GM18520 (cell line): ENCODE data around the gene GGT6.
"Not testable (repeated sequence)": the region's sequence is repeated elsewhere in the genome, so short reads cannot be mapped to it uniquely, and the experiment has no call there.

Experiments
- ATAC-seq: cut with Tn5 transposase; IDR thresholded peaks from one replicate; pipeline ENCODE4 v1.9.1; 2021; ENCODE audit not compliant: unreplicated experiment

Gene GGT6, protein sequence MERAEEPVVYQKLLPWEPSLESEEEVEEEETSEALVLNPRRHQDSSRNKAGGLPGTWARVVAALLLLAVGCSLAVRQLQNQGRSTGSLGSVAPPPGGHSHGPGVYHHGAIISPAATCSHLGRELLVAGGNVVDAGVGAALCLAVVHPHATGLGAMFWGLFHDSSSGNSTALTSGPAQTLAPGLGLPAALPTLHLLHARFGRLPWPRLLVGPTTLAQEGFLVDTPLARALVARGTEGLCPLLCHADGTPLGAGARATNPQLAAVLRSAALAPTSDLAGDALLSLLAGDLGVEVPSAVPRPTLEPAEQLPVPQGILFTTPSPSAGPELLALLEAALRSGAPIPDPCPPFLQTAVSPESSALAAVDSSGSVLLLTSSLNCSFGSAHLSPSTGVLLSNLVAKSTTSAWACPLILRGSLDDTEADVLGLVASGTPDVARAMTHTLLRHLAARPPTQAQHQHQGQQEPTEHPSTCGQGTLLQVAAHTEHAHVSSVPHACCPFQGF

DNA sequence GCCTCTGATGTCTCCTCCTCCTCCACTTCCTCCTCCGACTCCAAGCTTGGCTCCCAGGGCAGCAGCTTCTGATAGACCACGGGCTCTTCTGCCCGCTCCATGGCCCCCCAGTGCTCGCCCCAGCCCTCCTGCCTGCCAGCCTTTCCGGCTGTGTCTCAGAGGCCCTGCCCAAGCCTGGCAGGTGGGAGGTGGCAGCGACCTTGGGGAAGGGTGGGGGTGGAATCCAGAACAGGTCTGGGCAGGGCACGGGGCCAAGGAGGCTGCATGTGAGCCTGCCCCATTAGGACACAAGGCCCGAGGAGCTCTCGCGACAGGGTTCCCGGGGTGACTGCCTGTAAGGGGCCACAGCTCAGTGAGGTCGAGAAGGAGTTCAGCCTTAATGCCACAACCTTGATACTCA, at the start of gene GGT6:
GGT6 (minus strand) TSS at position 157 of the 400 bp plus-strand sequence; CDS start at position 101, 56 bp downstream.
- no peak for ATAC-seq

DNA sequence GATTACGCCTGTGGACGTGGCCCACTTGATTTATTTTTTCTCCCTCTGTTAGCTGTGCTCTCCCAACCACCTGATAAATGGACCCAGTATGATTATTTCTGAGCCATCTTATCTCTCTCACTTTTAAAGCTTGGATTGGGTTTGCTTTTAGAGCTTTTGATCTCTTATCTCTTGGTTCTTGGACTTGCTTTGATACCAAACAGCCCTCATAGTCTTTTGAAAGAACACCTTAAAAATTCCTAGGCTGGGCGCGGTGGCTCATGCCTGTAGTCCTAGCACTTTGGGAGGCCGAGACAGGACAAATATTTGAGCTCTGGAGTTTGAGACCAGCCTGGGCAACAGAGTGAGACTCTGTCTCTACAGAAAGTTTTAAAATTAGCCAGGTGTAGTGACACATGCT, 49.8 kb upstream of the GGT6 start:
- ATAC-seq, result no peak

DNA sequence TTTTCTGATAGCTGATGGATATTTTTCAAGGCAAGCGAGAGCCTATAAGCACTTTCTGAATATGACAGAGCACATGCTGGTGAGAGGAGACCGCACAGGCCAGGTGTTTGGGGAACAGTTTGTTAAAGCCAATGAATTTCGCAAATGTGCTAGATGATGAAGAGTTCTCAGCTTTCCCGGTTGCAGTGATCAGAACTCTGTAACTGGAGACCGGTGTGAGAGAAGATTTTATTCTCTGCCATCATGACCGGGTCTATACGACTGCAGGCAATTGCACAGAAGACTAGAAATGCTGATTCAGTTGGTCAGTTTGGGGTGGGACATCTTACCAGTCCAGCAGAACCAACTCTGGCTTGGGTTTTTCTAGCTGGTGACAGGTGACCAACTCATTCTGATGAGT, 49.4 kb upstream of the GGT6 start:
- no peak for ATAC-seq

DNA sequence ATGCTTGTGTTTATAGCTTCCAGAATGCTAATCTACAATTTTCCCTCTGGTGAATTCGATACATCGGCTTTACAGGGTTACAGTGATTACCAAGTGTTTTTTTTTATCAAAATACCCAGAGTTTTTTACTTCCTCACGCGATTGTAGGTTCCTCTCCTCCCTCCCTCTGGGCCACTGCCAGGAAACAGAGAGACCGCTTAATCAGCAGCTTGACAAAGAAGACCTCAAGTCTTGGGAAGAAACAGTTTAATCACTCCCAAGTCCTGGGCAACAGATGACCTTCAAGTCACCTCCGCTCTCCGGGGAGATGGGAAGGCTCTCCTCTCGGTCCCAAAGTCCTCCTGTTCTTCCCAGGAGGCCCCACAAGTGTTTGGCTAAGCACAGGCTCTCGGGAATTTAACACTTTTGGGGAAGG, 47.4 kb upstream of the GGT6 start:
- no peak for ATAC-seq

DNA sequence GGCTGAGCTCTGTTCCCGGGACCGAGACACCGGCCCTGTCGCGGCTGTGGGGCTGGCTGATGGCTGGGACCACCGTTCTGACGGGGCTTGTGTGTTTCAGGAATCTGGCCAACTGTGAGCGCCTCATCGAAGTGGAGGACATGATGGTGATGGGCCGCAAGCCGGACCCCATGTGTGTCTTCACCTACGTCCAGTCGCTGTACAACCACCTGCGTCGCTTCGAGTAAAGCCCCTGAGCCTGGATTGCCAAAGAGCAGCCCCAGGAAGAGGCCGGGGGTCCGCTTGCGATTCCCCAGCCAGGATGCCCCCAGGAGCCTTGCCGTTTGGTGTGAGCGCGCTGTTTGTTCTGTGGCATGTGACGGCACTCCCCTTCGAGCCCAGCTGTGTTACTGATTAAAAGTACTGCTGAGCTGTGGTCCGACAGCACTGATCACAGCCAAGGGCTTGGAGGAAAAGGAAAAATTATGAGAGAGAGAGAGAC, 46.9 kb upstream of the GGT6 start:
- ATAC-seq, result no peak

DNA sequence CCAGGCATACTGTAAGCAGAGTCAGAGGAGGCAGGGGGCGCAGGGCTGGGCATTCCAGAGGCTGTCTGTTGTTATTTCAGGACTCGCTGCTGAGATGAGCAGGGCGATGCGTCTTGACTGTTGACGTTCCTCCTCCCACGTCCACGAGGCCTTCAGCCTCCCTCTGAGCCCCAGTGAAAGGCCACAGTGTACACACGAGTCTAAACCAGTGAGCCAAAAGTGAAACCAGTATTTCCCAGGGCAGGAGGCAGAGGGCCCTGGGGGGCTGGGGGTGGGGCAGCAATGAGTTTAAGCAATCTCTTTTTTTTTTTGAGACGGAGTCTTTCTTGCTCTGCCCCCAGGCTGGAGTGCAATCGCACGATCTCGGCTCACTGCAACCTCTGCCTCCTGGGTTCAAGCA, 45.4 kb upstream of the GGT6 start:
- no peak for ATAC-seq

DNA sequence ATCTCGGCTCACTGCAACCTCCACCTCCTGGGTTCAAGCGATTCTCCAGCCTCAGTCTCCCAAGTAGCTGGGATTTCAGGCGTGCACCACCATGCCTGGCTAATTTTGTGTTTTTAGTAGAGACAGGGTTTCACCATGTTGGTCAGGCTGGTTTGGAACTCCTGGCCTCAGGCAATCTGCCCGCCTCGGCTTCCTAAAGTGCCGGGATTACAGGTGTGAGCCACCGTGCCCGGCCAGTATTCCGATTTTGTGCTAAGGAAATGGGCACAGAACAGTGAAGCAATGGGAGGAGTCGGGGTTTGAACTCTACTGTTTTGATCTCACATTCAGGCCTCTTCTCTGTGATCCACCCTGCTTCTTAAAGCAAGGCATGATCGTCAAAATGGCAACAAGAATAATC, 44.4 kb upstream of the GGT6 start:
- not testable (repeated sequence) for ATAC-seq

DNA sequence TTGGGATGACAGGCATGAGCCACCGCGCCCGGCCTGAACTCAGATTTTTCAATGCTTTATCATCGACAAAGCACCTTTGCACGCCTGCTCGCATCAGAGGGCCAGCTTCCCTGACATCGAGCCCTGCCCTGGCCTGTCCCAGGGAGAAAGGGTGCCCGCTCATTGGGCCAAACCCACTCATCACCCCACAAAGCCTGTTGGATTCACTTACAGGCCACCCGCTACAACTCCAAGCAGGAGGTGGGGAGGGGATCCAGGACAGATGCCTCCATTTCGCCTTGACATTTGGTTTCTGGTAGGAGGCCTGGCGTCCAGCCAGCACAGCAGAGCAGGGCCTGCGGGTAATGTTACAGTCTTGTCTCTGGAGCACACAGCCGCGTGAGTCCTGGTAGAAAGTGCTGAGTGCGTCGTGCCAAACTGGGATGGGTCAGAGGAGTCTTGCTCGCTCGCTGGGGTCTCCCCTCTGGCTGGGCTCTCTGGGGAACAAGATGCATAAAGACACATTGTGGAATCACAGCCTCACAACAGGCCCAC, 43.8 kb upstream of the GGT6 start:
- ATAC-seq, result no peak

DNA sequence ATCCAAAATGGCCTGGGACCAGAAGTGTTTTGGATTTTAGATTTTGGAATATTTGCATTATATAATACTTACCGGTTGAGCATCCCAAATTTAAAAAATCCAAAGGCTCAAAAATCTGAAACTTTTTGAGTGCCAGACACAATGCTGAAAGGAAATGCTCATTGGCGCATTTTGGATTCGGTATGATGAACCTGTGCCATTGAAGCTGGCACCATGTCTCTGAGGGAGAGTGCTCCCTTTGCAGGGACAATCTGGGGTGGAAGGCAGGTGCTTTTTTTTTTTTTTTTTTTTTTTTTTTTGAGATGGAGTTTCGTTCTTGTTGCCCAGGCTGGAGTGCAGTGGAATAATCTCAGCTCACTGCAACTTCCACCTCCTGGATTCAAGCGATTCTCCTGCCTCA, 41.7 kb upstream of the GGT6 start:
- no peak for ATAC-seq

DNA sequence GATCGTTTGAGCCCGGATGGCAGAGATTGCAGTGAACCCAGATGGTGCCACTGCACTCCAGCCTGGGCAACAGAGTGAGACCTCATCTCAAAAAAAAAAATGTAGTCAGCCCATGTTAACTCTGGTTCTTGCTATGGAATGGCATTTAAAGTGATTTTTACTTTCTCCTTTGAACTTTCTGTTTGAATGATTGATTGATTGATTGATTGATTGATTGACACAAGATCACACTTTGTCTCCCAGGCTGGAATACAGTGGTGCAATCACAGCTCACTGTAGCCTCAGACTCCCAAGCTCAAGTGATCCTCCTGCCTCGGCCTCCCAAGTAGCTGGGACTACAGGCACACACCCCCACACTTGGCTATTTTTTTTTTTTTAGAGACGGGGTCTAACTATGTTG, 40.9 kb upstream of the GGT6 start:
- no peak for ATAC-seq

DNA sequence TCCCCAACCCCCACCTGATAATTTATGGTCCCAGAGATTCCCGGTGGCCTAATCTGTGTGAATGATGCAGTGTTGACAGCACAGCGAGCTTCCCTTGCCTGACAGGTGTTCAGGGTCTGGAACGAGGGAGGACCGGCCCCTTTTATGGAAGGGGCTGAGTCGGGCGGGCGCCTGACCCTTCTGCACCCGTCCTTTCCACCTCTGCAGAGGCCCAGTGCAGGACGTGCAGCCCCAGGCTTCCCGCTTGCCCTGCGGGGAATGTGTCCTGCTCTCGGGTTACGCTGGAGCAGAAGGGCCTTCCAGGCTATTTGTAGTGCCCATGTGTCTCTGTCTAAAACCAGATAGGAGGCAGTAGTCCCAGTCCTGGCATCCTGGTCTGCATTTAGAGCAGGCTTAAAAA, 40.2 kb upstream of the GGT6 start:
- ATAC-seq, result no peak

DNA sequence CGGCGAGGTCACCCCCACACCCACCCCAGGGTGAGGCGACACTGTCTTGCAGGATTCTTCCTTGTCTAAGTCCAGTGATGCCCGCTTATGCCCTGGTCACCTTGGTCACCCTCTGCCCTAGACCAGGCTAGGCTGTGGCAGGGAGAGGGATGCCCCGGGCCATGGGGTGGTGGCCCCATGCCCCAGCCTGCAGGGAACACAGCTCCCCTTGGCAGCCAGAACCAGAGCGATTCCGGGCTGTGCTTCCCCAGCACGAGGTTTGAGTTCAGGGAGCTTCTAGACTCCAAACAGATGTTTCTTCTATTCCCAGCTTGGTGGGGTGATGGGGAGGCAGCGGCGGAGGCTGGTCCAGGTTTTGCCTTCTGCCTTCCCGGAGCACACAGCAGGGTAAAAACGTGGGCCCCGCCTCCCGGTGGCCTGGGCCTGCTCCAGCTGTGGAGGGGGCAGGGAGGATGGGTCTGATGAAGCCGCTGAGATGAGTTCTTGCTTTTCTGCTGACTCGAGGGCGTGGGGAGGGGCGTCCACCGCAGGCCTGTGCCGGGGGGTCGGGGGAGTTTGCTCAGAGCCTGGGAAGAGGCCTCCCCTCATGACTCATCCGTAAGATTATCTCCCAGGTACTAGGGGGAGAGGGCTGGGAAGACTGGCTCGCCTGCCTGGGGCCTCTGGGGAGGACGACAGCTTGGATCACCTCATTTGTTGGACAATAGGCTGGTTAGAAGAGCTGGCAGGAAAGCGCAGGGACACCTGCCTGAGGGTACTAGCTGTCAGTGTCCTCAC, 39.3 kb upstream of the GGT6 start:
- no peak for ATAC-seq

DNA sequence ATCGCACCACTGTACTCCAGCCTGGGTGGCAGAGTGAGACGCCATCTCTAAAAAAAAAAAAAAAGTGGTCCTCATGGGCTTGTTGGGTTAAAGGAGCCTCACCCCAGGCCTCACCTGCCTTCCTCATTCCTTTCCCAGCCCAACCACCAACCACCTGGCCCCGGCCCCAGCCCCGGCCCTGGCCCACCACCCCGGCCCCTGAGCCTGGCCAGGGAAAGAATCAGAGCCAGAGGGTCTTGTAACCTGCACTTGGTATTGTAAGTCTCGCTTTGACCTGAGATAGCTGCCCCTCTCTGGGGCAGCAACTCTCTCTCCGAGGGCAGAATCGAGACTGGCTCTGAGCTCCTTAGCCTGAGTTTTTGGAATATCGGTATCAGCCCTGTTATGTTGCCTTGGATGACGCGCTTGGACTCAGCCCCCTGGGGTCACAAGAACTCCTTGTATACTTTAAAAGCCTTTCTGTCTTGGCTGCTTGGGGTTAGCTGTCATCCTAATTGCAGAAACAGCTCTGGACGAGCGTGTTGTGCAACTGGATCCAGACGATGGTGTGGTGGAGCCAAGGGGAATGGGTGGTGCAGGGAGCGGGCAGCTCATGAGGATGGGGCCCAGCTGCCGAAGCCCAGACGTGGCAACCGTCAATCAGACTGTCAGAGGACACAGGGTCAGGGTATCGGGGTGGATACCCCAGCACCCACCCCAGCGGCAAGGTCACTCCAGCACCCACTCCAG, 38.6 kb upstream of the GGT6 start:
- ATAC-seq, result no peak

DNA sequence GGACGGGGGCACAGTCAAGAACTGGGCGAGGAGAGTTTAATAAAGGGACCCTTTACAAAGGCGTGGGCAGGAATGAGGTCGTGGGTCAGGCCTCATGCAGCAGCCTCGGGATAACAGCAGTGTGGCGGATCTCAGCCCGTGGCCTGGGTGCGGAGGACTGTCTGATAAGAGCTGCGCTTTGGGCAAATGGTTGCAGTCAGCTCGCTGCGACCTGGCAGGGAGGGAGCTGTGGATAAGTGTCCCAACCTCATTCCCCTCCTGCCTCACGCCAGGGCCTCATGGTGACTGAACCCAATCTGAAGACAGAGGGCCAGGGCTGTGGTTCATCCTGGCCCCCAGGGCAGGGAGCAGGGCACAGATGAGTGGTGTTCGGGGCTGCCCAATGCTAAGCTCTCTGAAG, 37.6 kb upstream of the GGT6 start:
- ATAC-seq, result no peak

DNA sequence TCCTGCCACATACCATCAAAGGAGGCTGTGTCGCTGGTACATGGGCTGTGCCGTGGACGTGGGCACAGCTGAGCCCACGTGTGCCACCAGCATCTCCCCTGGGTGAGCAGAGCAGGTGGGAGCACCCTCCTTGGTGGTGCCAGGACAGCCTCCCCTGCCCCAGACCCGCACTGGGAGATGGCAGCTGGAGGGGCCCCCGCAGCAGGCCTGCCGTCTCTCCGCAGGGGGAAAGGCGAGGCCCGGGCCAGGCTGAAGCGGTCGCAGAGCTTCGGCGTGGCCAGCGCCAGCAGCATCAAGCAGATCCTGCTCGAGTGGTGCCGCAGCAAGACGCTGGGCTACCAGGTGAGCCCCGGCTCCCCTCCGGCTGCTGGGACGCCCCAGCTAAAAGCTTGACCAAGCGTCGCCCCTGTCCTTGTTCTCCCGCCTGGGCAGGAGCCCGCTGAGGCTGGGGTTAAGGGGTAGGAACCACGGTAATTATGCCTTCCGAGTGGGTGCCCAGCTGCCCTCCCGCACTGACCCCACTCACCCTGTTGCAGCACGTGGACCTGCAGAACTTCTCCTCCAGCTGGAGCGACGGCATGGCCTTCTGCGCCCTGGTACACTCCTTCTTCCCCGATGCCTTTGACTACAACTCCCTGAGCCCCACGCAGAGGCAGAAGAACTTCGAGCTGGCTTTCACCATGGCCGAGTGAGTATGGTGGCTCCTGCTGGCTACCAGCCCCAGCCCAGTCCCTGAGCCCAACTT, 36.4 kb upstream of the GGT6 start:
- ATAC-seq, result no peak

DNA sequence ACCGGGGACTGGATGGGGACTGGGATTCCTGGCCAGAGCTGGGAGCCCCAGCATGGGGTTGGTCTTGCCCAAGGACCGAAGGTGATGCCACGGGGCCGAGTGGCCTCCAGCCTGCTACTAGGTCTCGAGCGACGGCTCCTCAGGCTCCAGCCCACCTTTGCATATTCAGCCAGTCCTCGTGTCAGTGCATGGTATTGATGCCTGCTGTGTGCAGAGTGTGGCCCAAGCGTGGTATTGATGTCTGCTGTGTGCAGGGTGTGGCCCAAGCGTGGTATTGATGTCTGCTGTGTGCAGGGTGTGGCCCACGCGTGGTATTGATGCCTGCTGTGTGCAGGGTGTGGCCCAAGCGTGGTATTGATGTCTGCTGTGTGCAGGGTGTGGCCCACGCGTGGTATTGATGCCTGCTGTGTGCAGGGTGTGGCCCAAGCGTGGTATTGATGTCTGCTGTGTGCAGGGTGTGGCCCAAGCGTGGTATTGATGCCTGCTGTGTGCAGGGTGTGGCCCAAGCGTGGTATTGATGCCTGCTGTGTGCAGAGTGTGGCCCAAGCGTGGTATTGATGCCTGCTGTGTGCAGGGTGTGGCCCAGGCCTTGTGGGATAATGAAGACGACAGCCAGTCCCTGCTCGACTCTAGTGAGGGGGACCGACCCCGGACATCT, 35.4 kb upstream of the GGT6 start:
- ATAC-seq, result not testable (repeated sequence)

DNA sequence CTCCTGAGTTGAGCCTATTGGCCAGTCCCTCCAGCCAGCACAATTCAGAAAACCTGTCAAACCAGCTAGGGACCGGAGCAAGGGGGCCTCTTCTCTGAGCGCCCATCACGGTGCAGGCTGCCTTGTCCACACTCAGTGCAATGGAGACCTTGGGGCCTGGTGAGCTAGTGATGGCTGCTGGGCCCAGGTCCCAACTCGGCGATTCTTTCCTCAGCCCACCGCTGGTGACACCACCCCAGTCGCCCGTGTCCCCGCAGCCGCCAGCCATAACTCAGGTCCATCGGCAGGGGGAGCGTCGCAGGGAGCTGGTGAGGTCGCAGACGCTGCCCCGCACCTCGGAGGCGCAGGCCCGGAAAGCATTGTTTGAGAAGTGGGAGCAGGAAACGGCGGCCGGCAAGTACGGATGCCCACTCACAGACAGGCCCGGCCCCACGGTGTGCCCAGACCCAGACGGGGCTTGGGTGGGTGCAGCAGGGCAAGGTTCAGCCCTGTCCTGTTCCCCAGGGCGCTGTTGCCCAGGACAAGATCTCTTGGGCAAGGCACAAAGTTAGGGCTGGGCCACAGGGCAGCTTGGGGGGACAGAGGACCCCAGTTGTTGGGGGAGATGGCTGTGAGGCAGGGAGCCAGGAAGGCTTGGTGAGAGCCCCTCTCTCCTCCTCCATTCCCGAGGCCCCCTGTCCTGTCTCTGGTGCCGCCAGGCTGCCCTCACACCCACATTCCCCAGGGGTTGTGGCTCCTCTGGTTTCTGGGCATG, 34.7 kb upstream of the GGT6 start:
- ATAC-seq, result no peak

DNA sequence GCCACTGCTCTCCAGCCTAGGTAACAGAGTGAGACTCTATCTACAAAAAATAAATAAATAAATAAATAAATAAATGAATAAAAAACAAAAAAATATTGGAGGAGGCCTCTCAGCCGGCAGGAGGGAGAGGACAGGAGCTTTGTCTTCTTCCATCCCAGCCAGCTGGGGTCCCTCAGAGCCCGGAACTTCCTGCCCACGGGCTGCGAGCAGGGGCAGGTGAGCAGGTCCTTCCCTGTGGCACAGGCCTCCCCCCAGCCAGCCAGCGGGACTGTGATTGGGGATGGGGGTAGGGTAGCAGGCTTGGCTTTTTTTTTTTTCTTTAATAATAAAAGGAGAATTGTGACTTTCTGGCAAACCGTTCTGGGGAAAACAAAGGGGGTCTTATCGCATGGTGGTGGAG, 34.0 kb upstream of the GGT6 start:
- ATAC-seq, result no peak

DNA sequence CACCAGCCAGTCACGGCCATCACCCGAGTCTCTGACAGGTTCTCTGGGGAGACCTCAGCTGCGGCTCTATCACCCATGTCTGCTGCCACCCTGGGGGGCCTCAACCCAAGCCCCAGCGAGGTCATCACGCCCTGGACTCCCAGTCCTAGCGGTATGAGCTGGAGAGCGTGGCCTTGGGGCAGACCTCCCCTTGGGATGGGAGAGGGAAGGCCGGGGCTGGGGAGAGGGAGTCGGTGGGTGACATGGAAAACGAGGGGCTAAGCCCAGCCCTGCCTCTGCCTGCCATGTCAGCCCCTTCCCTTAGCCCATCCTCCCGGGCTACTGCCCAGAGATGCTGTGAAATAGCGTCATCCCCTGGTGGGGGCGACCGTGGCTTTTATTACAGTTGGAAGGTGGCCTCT, 32.6 kb upstream of the GGT6 start:
- ATAC-seq, result no peak
